ENCODE results near the gene KLHL3.

KLHL3 gene

DNA sequence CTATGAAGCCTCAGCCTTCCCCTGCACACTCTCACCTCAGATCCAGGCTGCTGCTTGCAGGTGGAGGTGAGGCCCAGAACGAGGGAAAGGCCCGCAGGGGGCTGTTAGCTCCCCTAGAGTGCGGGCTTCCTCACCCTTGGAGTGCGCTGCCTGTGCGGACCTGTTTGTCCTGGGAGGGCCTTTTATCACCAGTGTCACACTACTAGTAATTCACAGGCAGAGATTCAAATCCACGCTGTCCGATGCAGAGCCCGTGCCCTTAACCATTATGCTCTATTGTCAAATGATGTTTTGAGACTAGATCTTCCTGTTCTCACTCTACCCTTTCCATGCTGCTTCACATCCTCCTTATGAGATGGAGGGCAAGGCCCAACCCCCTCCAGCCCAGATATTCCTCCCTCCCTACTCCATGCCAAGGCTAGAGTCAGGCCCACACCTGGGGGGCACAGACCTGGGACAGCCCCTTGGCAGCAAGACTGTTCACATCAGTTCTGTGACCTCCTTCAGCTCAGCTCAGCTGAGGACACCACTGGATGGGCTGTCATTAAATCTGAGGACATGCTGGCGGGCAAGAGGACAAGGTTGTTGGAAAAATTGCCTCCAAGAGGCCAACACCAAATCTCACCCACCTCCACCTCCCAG is 124.0 kb downstream of the KLHL3 start:
- no peaks in the 10 kb centered on the region for H3K36me3 ChIP-seq (ENCODE audit: insufficient read depth, low read length)
- no peak overlapping the region for H2AFZ ChIP-seq (ENCODE audit: low read length)
- TF ChIP-seq EZH2 (IDR thresholded peaks at IDR 0.05; ENCODE audit: borderline replicate concordance, low read length), result no peak
- TF ChIP-seq, protein P1, sequence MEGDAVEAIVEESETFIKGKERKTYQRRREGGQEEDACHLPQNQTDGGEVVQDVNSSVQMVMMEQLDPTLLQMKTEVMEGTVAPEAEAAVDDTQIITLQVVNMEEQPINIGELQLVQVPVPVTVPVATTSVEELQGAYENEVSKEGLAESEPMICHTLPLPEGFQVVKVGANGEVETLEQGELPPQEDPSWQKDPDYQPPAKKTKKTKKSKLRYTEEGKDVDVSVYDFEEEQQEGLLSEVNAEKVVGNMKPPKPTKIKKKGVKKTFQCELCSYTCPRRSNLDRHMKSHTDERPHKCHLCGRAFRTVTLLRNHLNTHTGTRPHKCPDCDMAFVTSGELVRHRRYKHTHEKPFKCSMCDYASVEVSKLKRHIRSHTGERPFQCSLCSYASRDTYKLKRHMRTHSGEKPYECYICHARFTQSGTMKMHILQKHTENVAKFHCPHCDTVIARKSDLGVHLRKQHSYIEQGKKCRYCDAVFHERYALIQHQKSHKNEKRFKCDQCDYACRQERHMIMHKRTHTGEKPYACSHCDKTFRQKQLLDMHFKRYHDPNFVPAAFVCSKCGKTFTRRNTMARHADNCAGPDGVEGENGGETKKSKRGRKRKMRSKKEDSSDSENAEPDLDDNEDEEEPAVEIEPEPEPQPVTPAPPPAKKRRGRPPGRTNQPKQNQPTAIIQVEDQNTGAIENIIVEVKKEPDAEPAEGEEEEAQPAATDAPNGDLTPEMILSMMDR (IDR thresholded peaks at IDR 0.05; ENCODE audit: low read length), result no peak
- H3K9me3 ChIP-seq (ENCODE audit: low read length), result no peaks in the 10 kb centered on the region
- no peaks in the 10 kb centered on the region for H3K4me1 ChIP-seq (ENCODE audit: insufficient read depth, low read length, severe bottlenecking)
- H3K27me3 ChIP-seq (ENCODE audit: insufficient read depth, low read length), result no peaks in the 10 kb centered on the region
- H3K4me2 ChIP-seq (ENCODE audit: low read length), result no peak overlapping the region
- H3K79me2 ChIP-seq (ENCODE audit: insufficient read depth, low read length), result no peaks in the 10 kb centered on the region
- no peak overlapping the region for H3K27ac ChIP-seq (ENCODE audit: low read depth, low read length, poor library complexity, severe bottlenecking)
- H3K9ac ChIP-seq (ENCODE audit: low read length), result no peak overlapping the region
- H3K4me3 ChIP-seq (ENCODE audit: low read depth, low read length, poor library complexity, severe bottlenecking), result no peak overlapping the region
- H3F3A ChIP-seq (ENCODE audit: insufficient read depth, low read length), result no peaks in the 10 kb centered on the region
- H3K9me2 ChIP-seq (ENCODE audit: low read depth, low read length), result no peaks in the 10 kb centered on the region
- no peaks in the 10 kb centered on the region for H4K20me1 ChIP-seq (ENCODE audit: insufficient read depth, low read length)

DNA sequence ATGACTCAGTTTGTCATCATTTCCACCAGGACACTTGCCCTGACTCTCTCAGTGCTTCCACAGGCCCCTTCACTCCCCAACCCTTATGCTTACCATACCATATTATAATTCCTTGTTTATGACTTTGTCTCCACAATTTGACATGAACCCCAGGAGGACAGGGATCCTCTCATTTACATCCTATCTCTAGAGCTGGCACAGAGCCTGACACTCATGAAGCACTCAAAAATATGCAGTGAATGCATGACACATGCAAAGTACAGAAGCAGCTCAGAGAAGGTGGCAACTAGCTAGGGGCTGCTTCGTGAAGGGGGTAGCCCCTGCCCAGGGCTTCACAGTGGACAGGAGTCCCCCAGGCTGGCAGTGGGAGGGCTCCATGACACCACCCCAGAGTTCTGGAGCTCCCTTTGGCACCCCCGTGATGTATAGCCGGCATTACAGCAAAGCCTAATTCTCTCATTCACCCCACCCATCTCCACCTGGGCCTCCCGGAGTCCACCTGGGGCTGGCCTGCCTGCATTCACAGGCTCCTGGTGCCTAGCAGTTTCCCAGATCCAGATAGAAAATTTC is 124.8 kb downstream of the KLHL3 start:
- no peaks in the 10 kb centered on the region for H3K9me3 ChIP-seq (ENCODE audit: low read length)
- no peak overlapping the region for H3K27ac ChIP-seq (ENCODE audit: low read depth, low read length, poor library complexity, severe bottlenecking)

DNA sequence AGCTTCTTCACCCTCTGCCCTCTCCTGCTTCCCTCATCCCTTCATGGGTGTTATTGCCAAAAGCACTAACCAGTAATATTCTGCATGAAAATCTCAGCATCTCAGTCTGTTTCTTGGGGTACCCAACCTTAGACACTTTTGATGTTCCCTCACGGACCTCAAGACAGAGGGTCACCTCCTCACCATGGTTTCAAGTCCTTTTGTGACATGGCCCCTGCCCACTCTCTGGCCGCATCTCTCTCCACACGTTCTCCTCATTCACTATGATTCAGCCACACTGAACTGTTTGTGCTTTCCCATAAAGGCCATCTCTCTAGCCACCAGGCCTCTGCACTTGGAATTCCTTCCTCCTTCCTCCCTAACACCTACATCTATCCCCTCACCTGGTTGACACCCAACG is 125.3 kb downstream of the KLHL3 start:
- H3K79me2 ChIP-seq (ENCODE audit: insufficient read depth, low read length), result no peaks in the 10 kb centered on the region
- H3K9ac ChIP-seq (ENCODE audit: low read length), result no peak overlapping the region
- H3K27ac ChIP-seq (ENCODE audit: low read depth, low read length, poor library complexity, severe bottlenecking), result no peak overlapping the region
- TF ChIP-seq EZH2 (IDR thresholded peaks at IDR 0.05; ENCODE audit: borderline replicate concordance, low read length), result no peak
- TF ChIP-seq, protein P1 (IDR thresholded peaks at IDR 0.05; ENCODE audit: low read length), result no peak
- no peaks in the 10 kb centered on the region for H3F3A ChIP-seq (ENCODE audit: insufficient read depth, low read length)
- H3K4me3 ChIP-seq (ENCODE audit: low read depth, low read length, poor library complexity, severe bottlenecking), result no peak overlapping the region
- H3K36me3 ChIP-seq (ENCODE audit: insufficient read depth, low read length), result no peaks in the 10 kb centered on the region
- no peak overlapping the region for H3K4me2 ChIP-seq (ENCODE audit: low read length)
- H3K9me3 ChIP-seq (ENCODE audit: low read length), result no peaks in the 10 kb centered on the region
- no peaks in the 10 kb centered on the region for H3K9me2 ChIP-seq (ENCODE audit: low read depth, low read length)
- H4K20me1 ChIP-seq (ENCODE audit: insufficient read depth, low read length), result no peaks in the 10 kb centered on the region
- no peak overlapping the region for H2AFZ ChIP-seq (ENCODE audit: low read length)
- H3K27me3 ChIP-seq (ENCODE audit: insufficient read depth, low read length), result no peaks in the 10 kb centered on the region
- no peaks in the 10 kb centered on the region for H3K4me1 ChIP-seq (ENCODE audit: insufficient read depth, low read length, severe bottlenecking)

More for the DNA sequence above, 124.8 kb downstream of the KLHL3 start:
- Histone ChIP-seq H3K79me2 (ENCODE audit: insufficient read depth, low read length) (no peaks in the 10 kb centered on the region), H3K4me2 (ENCODE audit: low read length) (no peak overlapping the region), H3K36me3 (ENCODE audit: insufficient read depth, low read length) (no peaks in the 10 kb centered on the region), H3K4me3 (ENCODE audit: low read depth, low read length, poor library complexity, severe bottlenecking) (no peak overlapping the region), H2AFZ (ENCODE audit: low read length) (no peak overlapping the region), H3K27me3 (ENCODE audit: insufficient read depth, low read length) (no peaks in the 10 kb centered on the region), H3K4me1 (ENCODE audit: insufficient read depth, low read length, severe bottlenecking) (no peaks in the 10 kb centered on the region), H4K20me1 (ENCODE audit: insufficient read depth, low read length) (no peaks in the 10 kb centered on the region), H3F3A (ENCODE audit: insufficient read depth, low read length) (no peaks in the 10 kb centered on the region), H3K9me2 (ENCODE audit: low read depth, low read length) (no peaks in the 10 kb centered on the region), H3K9ac (ENCODE audit: low read length) (no peak overlapping the region)
- TF ChIP-seq EZH2 (IDR thresholded peaks at IDR 0.05; ENCODE audit: borderline replicate concordance, low read length), result no peak
- TF ChIP-seq, protein P1 (IDR thresholded peaks at IDR 0.05; ENCODE audit: low read length), result no peak

Measured in OCI-LY1 (cell line).